ENCODE measurements around the gene CDKN2D. TPM values are rescaled to one million over a fixed set of nuclear protein-coding genes. Genes with fewer than 3 reads are reported as not detected.
A peak's percentile ranks its signal among the peaks of the same experiment; 100 is the strongest.

Gene CDKN2D
- total and polyA plus RNA-seq, 2 of the 8 experiments (the other 6 are each of a cell fraction or from before 2014, with no cell fraction given) = 3.0 to 4.0 TPM

DNA sequence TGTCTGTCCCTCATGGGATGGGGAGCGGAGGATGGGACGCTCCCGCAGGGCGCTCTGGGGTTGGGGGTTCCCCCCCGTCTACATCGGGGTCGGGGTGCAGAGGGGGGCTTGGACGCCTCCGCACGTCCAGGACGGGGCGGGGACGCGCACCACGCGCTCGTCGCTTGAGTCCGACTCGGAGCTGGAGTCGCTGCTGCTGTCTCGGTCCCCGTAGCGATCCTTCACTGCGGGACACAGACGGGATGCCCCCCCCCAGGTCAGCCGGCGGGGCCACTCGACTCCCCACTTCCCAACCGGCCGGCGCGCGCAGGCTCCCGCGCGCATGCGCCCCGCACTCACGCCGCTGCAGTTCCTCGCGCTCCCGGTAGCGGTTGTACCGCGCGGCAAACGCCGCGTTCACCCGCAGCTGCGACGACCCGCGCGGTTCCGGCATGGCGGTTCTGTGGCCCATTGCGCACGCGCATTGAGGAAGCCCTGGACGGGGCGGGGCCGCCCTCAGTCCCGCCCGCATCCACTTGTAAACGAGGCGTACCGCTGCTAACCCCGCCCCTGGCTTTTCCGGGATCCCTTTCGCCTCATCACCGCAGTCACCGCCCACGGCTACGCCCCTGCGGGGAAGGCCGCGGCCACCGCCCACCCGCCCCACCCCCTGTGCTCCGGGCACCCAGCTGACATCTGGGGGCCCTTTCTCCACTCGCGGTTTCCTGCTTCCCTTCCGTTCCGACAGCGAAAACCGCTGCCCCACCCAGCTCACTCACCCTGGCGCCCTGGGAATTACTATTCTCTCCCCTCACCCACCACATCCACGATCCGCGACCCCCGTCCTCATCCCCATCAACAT, 3.0 kb downstream of the CDKN2D start, which contains the start of gene KRI1 (continued):
- TF ChIP-seq NRF1 (IDR thresholded peaks at IDR 0.05; ENCODE audit: low read depth, low read length) (peak; percentile 87), NANOG (IDR thresholded peaks at IDR 0.05; ENCODE audit: insufficient read depth, low read depth, low read length, poor library complexity, severe bottlenecking) (no peak), KDM1A (IDR thresholded peaks at IDR 0.05; ENCODE audit: borderline replicate concordance, low read length) (no peak), CBX8 (IDR thresholded peaks at IDR 0.05; ENCODE audit: borderline replicate concordance, low read depth, low read length) (no peak), CBX5 (IDR thresholded peaks at IDR 0.05; ENCODE audit: low read depth, low read length) (no peak), SP4 (IDR thresholded peaks at IDR 0.05; ENCODE audit: low read length) (peak; percentile 58; the same call in 1 of the 2 replicates), KDM5A (IDR thresholded peaks at IDR 0.05; ENCODE audit: low read length) (no peak), BRCA1 (IDR thresholded peaks at IDR 0.05; ENCODE audit: low read depth, low read length) (no peak), SAP30 (IDR thresholded peaks at IDR 0.05; ENCODE audit: insufficient read depth, insufficient replicate concordance, low read length) (no peak), ASH2L (IDR thresholded peaks at IDR 0.05; ENCODE audit: low read length) (peak; percentile 92), GTF2F1 (IDR thresholded peaks at IDR 0.05; ENCODE audit: borderline replicate concordance, low read depth, low read length) (peak; percentile 8; the same call in 1 of the 2 replicates), RFX5 (IDR thresholded peaks at IDR 0.05; ENCODE audit: borderline replicate concordance, low read depth, low read length) (no peak), JUN (IDR thresholded peaks at IDR 0.05; ENCODE audit: low read depth, low read length) (no peak), BACH1 (IDR thresholded peaks at IDR 0.05; ENCODE audit: low read length) (peak; percentile 62; the same call in 1 of the 2 replicates), RBBP5 (IDR thresholded peaks at IDR 0.05; ENCODE audit: borderline replicate concordance, low read depth, low read length) (peak; percentile 66; the same call in 1 of the 2 replicates), RXRA (IDR thresholded peaks at IDR 0.05; ENCODE audit: insufficient read depth, low read depth, low read length) (no peak), CHD1 (IDR thresholded peaks at IDR 0.05; ENCODE audit: low read depth, low read length) (no peak)
- TF ChIP-seq, protein P1, sequence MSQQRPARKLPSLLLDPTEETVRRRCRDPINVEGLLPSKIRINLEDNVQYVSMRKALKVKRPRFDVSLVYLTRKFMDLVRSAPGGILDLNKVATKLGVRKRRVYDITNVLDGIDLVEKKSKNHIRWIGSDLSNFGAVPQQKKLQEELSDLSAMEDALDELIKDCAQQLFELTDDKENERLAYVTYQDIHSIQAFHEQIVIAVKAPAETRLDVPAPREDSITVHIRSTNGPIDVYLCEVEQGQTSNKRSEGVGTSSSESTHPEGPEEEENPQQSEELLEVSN (IDR thresholded peaks at IDR 0.05) = peak; percentile 97

Data from H1 (cell line).